C4-2B (cell line): ENCODE measurements around the gene SLC25A11.

Source experiments
- CTCF ChIP-seq: fragments of 450-650 bp; conservative IDR thresholded peaks from 2 replicates; pipeline ENCODE4 v1.5.1; 2017; ENCODE audit warnings: mild to moderate bottlenecking
- ZFX ChIP-seq: fragments of 450-650 bp; IDR thresholded peaks from 2 replicates; pipeline ENCODE4 v1.6.1; 2017

GRCh38 chr17:4969047-4969550 lies 29.3 kb upstream of the SLC25A11 start:
- TF ChIP-seq CTCF (no peak), ZFX (no peak)
